Measurements from ENCODE around the gene LOX.

- no peak for TF ChIP-seq CTCF (IDR thresholded peaks at IDR 0.05)
- TF ChIP-seq EZH2phosphoT487 (IDR thresholded peaks at IDR 0.05) = no peak
- TF ChIP-seq EZH2 (IDR thresholded peaks at IDR 0.05) = no peak
Observed at GRCh38 chr5:122112733-122113558, 34.9 kb upstream of the LOX start.
